ENCODE measurements around the gene ZMYND12.
"Not testable (repeated sequence)": the region's sequence is repeated elsewhere in the genome, so short reads cannot be mapped to it uniquely, and the experiment has no call there.

The ZMYND12 gene

DNA sequence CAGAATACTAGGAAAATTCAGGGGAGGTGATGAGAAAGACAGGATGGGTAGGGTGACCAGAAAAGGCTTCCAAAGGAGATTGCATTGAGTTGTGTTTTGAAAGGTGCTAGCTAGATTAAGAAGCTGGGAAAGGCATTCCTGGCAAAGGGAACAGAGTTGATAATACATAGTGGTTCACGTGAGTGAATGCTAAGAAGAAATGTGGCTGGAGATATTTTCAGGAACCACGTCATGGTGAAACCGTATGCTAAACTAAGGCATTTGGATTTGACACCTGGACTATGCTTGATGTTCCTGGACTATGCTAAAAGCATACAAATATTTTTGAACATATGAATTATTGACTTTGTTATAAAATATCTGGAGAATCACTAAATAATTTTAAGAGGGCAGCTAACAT lies 22.0 kb upstream of the ZMYND12 start:
- H3K27ac ChIP-seq: no peak overlapping the region
- TF ChIP-seq, protein P1, sequence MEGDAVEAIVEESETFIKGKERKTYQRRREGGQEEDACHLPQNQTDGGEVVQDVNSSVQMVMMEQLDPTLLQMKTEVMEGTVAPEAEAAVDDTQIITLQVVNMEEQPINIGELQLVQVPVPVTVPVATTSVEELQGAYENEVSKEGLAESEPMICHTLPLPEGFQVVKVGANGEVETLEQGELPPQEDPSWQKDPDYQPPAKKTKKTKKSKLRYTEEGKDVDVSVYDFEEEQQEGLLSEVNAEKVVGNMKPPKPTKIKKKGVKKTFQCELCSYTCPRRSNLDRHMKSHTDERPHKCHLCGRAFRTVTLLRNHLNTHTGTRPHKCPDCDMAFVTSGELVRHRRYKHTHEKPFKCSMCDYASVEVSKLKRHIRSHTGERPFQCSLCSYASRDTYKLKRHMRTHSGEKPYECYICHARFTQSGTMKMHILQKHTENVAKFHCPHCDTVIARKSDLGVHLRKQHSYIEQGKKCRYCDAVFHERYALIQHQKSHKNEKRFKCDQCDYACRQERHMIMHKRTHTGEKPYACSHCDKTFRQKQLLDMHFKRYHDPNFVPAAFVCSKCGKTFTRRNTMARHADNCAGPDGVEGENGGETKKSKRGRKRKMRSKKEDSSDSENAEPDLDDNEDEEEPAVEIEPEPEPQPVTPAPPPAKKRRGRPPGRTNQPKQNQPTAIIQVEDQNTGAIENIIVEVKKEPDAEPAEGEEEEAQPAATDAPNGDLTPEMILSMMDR (conservative IDR thresholded peaks at IDR 0.05): no peak

DNA sequence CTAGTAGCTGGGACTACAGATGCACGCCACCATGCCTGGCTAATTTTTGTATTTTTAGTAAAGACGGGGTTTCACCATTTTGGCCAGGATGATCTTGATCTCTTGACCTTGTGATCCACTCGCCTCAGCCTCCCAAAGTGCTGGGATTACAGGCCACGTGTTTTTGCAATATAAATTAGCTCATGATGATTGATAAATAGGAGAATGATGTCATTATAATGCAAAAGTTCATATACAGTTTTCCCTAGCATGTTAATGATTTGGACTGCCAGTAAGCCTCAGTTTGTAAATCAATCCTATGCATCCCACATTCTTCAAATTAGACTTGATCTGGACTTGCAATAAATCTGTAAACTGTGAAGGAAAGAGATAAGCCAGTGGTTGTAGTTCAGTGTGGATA lies 21.5 kb upstream of the ZMYND12 start:
- H3K27ac ChIP-seq: not testable (repeated sequence)

DNA sequence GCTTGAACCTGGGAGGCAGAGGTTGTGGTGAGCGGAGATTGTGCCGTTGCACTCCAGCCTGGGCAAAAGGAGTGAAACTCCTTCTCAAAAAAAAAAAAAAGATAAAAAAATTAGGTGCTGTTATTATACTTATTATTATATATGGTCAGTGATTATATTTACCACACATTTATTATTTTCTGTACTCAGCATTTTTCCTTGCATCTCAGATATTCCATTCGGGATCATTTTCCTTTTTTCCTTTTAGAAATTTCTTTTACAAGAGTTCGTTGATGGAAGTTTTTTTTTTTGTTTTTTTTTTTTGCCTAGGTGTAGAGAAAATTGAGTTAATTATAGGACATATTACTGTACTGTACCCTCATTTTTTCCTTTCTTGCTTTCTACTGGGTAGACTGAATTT lies 20.8 kb upstream of the ZMYND12 start:
- H3K27ac ChIP-seq: no peak overlapping the region
- TF ChIP-seq, protein P1 (conservative IDR thresholded peaks at IDR 0.05): no peak

DNA sequence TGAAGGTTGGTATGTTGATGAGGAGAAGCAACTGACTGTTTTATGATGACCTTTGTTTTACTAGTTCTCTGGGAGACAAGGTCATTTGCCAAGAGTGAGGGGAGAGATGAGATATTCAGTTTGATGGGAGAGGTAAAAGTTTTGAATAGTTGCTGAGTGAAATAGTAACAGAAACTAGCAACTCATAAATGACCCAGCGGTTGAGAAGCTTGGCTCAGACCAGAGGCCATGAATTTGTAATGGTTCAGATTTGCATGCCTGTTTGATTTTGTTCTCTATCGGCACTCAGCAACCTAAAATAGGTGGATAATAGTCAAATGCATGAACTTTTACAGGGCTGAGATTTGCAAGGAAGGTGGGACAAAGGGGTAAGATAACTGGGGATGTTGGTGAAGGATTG lies 13.9 kb upstream of the ZMYND12 start:
- no peak overlapping the region for H3K27ac ChIP-seq
- TF ChIP-seq, protein P1 (conservative IDR thresholded peaks at IDR 0.05): no peak

DNA sequence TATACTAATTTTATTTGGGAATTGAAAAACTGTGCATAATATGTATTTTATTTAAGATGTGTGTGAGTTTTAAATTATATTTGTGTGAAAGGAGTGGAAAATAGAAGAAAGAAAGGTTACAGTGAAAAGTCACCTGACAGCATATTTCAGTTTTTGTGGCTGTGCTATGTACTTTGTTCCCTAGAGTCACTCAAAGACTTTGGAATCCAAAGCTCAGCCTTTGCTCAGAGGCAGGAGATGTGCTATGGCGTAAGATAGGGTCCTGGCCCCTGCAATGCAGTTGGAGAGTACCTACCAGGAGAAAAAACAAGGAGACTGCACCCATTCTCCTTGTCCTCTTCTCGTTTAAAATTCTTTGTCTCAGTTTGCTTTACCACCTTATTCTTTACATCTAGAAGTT lies 10.2 kb upstream of the ZMYND12 start:
- H3K27ac ChIP-seq: no peak overlapping the region
- TF ChIP-seq, protein P1 (conservative IDR thresholded peaks at IDR 0.05): no peak

DNA sequence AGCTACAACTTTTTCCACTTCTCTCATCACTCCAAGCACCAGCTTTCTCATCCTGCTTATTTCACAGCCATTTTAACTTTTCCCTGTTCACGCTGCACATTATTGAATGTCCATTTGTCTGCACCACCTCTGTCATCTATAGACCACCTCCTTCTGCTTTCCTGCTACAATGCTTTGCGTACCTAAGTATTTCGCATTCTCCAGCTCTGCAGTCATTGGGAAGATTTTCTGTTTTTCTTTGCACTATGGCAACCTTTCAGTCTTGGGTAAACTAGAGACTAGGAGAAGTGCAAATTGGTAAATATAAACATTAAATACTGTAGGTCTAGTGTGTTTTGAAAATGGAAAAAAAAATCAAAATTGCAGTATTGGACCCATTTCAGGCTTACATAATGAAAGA lies 8.1 kb upstream of the ZMYND12 start:
- peak overlapping the region; percentile 47; the same call in 1 of the 2 replicates for H3K27ac ChIP-seq
- TF ChIP-seq, protein P1 (conservative IDR thresholded peaks at IDR 0.05): no peak

DNA sequence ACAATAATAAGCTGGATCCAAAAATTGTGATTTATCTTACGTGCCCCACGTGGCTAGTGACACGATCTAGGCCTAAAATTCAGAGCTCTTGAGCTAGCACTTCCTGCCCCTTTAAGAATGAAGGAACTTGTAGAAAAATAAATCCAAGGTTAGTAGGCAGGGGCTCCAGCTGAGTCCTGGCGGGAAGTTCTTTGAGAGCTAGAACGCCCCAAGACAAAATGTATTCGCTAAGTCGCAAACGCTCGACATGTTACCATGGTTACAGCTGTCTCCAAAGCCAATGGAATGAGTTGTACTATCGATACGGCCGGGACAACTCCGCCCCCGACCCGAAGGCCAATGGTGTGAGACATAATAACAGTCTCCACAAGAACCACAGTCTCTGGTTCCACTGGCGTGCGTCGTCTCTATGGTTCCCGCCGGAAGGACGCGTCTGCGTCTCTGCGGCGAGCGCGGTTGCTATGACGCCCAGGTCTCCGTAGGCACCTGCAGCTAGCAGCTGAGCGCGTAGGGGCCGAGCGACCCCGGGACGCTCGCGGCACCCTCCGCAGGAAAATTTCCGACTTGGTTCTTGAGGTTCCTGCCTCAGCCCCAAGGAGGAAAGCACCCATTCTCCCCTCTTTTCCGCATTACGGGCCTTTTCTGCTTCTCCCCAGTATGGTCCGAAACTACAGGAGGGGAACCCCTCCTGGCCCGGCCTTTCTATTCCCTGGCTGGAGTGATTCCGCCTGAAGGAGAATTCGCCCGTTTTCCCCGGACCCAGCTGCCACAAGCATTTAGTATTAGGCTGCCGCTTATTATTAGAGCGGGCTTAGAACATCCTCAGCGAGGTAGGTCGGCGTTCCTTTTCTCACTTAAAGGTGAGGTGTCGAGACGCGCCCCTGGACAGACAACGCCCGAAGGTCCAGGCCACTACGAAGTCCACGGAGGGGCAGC lies 7.3 kb upstream of the ZMYND12 start, which contains the start of gene CCDC30:
Gene CCDC30 (plus strand): TSS at position 459 of the 936 bp plus-strand sequence. CDS start 17,266 bp downstream, outside the sequence.
- TF ChIP-seq, protein P1 (conservative IDR thresholded peaks at IDR 0.05): no peak
- H3K27ac ChIP-seq: peak within 1 kb of the TSS; percentile 47; the same call in 1 of the 2 replicates

DNA sequence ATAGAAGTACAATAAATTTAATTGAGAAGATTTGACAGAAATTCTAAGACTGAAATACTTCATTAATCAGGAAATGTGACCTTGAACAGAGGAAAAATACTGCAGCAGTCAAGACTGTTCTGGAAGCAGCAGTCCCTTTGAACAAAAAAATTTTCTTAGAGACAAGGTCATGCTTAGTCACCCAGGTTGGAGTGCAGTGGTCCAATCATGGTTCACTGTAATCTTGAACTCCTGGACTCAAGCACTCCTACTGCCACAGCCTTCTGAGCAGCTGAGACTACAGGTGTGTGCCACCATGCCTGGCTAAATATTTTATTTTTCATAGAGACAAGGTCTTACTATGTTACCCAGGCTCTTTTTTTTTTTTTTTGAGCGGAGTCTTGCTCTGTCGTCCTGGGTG lies 5.4 kb upstream of the ZMYND12 start:
- H3K27ac ChIP-seq: no peak overlapping the region
- TF ChIP-seq, protein P1 (conservative IDR thresholded peaks at IDR 0.05): no peak

Data from VCaP (cell line).